Uterus (tissue), 4 donors: ENCODE results near the gene BTBD2. TPM values are rescaled to one million over a fixed set of nuclear protein-coding genes. Genes with fewer than 3 reads are reported as not detected.
A peak's percentile ranks its signal among the peaks of the same experiment; 100 is the strongest.

Experiments
- DNase-seq, 2 donors: peaks; one replicate each; pipeline ENCODE4 v3.0.0-alpha.2; 2019 to 2020
- H3K27ac ChIP-seq, 2 donors: fragments of 200-600 bp; sonication (generic); 1 replicate in 1 of 2; 2 replicates in 1 of 2; pipeline ENCODE4 v1.5.1; 2016 to 2018
- H3K27me3 ChIP-seq, 2 donors: fragments of 200-600 bp; sonication (generic); one replicate each; pipeline ENCODE4 v1.5.1; 2018 to 2019; ENCODE audit warnings: control low read depth in 1 of 2
- H3K36me3 ChIP-seq, 2 donors: fragments of 200-600 bp; sonication (generic); one replicate each; pipeline ENCODE4 v1.5.1; 2019; ENCODE audit warnings: control low read depth in 1 of 2
- H3K4me1 ChIP-seq, 2 donors: fragments of 200-600 bp; sonication (generic); one replicate each; pipeline ENCODE4 v1.5.1; 2018 to 2019; ENCODE audit warnings: control low read depth in 1 of 2
- H3K4me3 ChIP-seq, 2 donors: fragments of 200-600 bp; sonication (generic); 1 replicate in 1 of 2; 2 replicates in 1 of 2; pipeline ENCODE4 v1.5.1; 2018 to 2019; ENCODE audit warnings: mild to moderate bottlenecking in 1 of 2
- H3K9me3 ChIP-seq, 2 donors: fragments of 200-600 bp; sonication (generic); one replicate each; pipeline ENCODE4 v1.5.1; 2019; ENCODE audit warnings: control low read depth in 1 of 2
- CTCF ChIP-seq, 4 experiments: fragments of 200-600 bp in 2 of 4; fragments of 450-650 bp in 2 of 4; sonication (generic) in 2 of 4; IDR thresholded peaks; one replicate each; pipeline ENCODE4 v1.5.1; 2016 to 2019; ENCODE audit warnings: antibody characterized with exemption in 4 of 4, mild to moderate bottlenecking in 2 of 4, moderate library complexity in 1 of 4
- POLR2A ChIP-seq, 2 donors: fragments of 450-650 bp; IDR thresholded peaks; one replicate each; pipeline ENCODE4 v1.6.1; 2016; ENCODE audit warnings: antibody characterized with exemption in 2 of 2, mild to moderate bottlenecking in 1 of 2, moderate library complexity in 1 of 2
- intact Hi-C: fragments of 100-400 bp; cut with DNase I; formaldehyde crosslinking; loops from one replicate; pipeline ENCODE4 v1.15.1; 2023; ENCODE audit warnings: low total_unique reads
- total RNA-seq, 4 donors: library from RNA; depleted of rRNA in 3 of 4; stranded (reverse); fragments of >200 nt in 3 of 4; gene quantifications; one replicate each; pipeline versions ENCODE4 v1.1.0 to v1.2.4, GENCODE V29; 2014 to 2023
- donor health status: DM: yes; HTN: yes; CAD: no.

The BTBD2 gene
- total RNA-seq, 4 donors from 2014 or later: 48.2 to 105 (median 61.8) TPM

- Histone ChIP-seq H3K4me1 (peaks cover 13 to 20% of the 10 kb centered on the region in 2 donors), H3K4me3 (peak overlapping the region; percentile 57 to 61), H3K27me3 (no peaks in the 10 kb centered on the region), H3K27ac (peak overlapping the region; percentile 98 to 100), H3K9me3 (no peaks in the 10 kb centered on the region), H3K36me3 (no peaks in the 10 kb centered on the region)
- TF ChIP-seq POLR2A (IDR thresholded peaks at IDR 0.05): no peak
- no peak for TF ChIP-seq CTCF (IDR thresholded peaks at IDR 0.05)
- intact Hi-C loops: no loop called here
- no peak for DNase-seq
These were observed 46.8 kb upstream of the BTBD2 start for GRCh38 chr19:2062389-2062729.

- Histone ChIP-seq H3K36me3 (no peaks in the 10 kb centered on the region), H3K27me3 (no peaks in the 10 kb centered on the region), H3K27ac (peak overlapping the region; percentile 98 to 100), H3K4me1 (peaks cover 13 to 26% of the 10 kb centered on the region in 2 donors), H3K9me3 (no peaks in the 10 kb centered on the region), H3K4me3 (peak overlapping the region; percentile 57 to 61)
- DNase-seq: peak; percentile 99
- intact Hi-C loops: no loop called here
- TF ChIP-seq CTCF (IDR thresholded peaks at IDR 0.05) (peak in 2 of 4 experiments; percentile 8), POLR2A (IDR thresholded peaks at IDR 0.05) (no peak)
These were observed 46.2 kb upstream of the BTBD2 start for GRCh38 chr19:2061495-2062388.

- no peaks in the 10 kb centered on the region for H3K9me3 ChIP-seq
- no peaks in the 10 kb centered on the region for H3K36me3 ChIP-seq
- peaks cover 13 to 29% of the 10 kb centered on the region in 2 donors for H3K4me1 ChIP-seq
- peak overlapping the region; percentile 98 to 100 for H3K27ac ChIP-seq
- peak overlapping the region; percentile 55 to 61 for H3K4me3 ChIP-seq
- no peaks in the 10 kb centered on the region for H3K27me3 ChIP-seq
- DNase-seq: peak; percentile 68 to 77
- intact Hi-C loops: no loop called here
- TF ChIP-seq POLR2A (IDR thresholded peaks at IDR 0.05) (peak; percentile 97 to 98), CTCF (IDR thresholded peaks at IDR 0.05) (no peak)
These were observed 45.5 kb upstream of the BTBD2 start for GRCh38 chr19:2060884-2061494.

GRCh38 chr19:2059422-2060201 lies 44.1 kb upstream of the BTBD2 start:
- Histone ChIP-seq H3K4me3 (no peak overlapping the region), H3K9me3 (no peaks in the 10 kb centered on the region), H3K36me3 (no peaks in the 10 kb centered on the region), H3K27ac (peak overlapping the region; percentile 98 to 100), H3K27me3 (no peaks in the 10 kb centered on the region), H3K4me1 (peaks cover 13 to 37% of the 10 kb centered on the region in 2 donors)
- DNase-seq: peak; percentile 62 to 63
- no peak for TF ChIP-seq CTCF (IDR thresholded peaks at IDR 0.05)
- TF ChIP-seq POLR2A (IDR thresholded peaks at IDR 0.05): peak in 1 of 2 donors; percentile 28
- intact Hi-C loops: no loop called here
